GM21367 (cell line): Measurements from ENCODE around the gene AFTPH.

Source experiments
- ATAC-seq: cut with Tn5 transposase; IDR thresholded peaks from one replicate; pipeline ENCODE4 v1.9.1; 2021; ENCODE audit not compliant: unreplicated experiment

AFTPH gene

GRCh38 chr2:64608867-64609226, 84.7 kb downstream of the AFTPH start:
- ATAC-seq, result no peak

GRCh38 chr2:64609227-64609941, 85.3 kb downstream of the AFTPH start:
- peak; percentile 35 for ATAC-seq

DNA sequence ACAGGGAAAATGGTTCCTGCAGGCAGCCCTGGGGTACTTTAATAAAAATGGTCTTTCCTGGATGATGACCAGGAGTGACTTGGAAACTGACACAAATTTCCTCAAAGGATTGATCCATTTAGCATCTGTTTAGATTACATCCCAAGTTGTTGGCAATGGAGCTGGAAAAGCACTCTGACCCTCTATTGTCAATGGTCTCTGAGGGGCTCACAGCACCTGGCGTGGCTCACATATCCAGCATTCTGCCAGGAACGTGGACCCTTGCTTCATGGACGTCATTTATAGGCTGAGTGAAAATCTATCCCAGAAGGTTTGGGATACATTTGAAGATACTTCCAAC, 85.8 kb downstream of the AFTPH start:
- ATAC-seq, result no peak

- ATAC-seq, result no peak
Observed at GRCh38 chr2:64610316-64610855, 86.3 kb downstream of the AFTPH start.

DNA sequence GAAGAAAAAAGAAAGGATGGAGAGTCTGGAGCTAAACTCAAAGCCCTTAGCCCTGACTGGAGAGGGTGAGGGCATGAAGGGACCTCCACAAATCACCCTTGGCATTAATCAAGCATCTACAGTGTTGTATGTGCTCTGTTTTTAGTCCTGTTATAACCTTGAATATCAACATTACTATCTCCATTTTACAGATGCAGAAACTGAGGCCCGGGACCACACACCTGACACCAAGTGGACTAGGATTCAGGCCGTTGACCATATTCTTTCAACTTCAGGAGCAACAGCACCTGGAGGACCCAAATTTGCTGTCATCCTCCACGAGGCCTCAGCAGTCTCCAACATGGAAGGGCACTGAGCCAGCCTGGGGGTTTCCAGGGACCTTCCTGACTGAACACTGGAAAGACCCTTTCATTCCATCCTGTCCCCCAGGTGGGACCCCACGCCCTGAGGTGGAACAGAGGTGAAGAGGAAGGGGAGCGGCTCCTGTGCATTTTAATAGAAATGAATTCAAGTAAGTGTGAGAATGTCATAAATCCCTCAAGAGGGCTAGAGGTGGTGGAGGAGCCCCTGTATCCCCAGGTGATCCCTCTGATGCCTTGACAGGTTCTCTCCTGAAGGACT, 88.6 kb downstream of the AFTPH start:
- ATAC-seq, result no peak

DNA sequence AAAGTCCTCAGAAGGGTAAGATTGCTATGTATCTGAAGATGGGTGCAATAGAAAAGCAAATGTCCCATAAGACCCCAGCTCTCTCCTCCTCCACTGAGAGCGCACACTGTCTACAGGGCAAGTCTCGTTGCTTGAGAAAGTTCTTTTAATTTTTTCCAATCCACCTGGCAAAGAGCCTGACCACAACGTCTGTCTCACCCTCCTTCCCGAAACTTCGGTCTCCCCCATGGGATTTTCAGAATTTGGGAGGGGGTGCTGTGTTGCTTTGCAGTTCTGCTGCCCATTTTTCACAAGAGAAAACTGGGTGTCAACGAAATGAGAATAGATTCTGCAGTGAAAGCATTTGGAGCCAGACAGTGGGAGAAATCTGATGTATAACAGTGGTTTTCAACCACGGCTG, 89.1 kb downstream of the AFTPH start:
- ATAC-seq, result no peak

GRCh38 chr2:64615192-64615763, 91.2 kb downstream of the AFTPH start:
- ATAC-seq, result no peak

GRCh38 chr2:64615844-64616536, 91.9 kb downstream of the AFTPH start:
- ATAC-seq, result no peak

GRCh38 chr2:64617631-64618151, 93.6 kb downstream of the AFTPH start:
- ATAC-seq, result no peak

GRCh38 chr2:64620661-64621060, 96.5 kb downstream of the AFTPH start:
- ATAC-seq, result no peak

DNA sequence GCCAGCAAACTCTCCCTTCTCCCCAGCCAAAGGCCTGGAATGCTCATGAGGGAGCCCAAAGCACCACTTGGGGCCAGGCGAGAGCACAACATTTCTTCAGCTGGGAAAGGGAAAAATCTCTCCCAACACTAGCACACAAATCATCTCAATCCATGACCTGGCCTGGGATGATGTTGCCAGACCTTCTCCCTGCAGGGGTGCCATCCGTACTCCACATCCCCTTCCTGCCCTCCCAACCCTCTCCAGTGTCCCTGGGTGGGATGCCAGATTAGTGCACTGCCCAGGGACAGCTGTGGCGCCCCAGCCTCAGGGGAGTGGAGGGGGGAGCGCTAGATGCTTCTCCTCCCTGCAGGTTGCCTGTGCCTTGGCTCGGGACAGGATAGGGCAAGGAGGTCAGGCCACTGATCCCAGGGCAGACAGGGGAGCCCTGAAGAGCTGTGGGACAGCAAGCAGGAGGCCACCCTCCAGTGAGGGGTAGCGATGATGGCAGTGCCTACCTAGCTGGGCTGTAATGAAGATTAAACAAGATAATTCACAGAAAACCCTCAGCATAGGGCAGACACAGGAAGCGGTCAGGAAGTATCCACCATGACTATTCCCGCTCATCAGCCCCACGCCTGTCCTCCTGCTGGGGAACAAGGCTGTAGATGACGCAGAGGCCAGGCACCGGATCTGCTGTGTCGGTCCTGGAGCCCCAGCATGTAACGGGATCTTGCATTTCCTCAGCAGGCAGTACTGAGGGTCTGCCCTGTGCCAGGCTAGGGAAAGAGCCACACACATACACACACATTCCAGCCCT, 98.5 kb downstream of the AFTPH start:
- ATAC-seq, result no peak

DNA sequence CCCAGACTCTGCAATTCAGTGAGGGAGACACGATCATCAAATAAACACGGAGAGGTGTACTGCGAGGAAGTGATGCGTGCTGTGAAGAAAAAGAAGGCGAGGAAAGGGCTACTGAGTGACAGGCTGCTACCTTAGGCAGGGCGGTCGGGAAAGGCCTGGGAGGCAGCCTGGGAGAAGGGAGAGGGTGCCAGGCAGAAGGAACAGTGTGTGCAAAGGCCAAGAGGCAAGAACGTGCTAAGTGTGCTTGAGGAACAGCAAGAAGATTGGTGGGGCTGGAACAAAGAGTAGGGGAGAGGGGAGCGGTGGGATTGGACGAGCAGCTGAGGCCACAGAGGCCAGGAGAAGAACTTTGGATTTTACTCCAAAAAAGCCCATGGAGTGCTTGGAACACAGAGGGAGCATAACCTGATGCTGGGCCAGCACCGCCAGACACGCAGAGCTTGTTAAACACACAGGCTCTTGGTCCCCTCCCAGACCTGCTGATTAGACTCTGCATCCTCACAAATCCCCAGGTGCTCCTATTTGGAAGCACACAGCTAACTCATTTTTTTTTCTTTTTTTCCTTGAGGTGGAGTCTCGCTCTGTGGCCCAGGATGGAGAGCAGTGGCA, 99.2 kb downstream of the AFTPH start:
- no peak for ATAC-seq

GRCh38 chr2:64624108-64624610, 100.0 kb downstream of the AFTPH start:
- no peak for ATAC-seq

DNA sequence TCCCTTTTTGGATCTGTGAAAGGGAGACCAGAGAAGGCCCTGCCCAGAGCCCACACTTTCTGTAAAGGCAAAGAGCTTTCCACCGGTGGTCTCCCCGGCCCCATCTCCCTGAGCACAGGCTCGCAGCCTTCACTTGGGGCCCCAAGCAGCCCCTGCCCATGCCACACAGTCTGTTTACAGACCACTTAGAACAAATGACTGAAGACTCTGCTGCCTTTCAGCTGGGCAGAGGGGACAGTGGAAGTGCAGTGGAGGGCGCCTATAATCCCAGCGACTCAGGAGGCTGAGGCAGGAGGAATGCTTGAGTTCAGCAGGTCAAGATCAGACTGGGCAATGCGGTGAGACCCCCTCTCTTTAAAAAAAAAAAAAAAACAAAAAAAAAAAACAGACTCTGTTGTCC, 100.7 kb downstream of the AFTPH start:
- no peak for ATAC-seq

GRCh38 chr2:64625299-64626145, 101.4 kb downstream of the AFTPH start:
- no peak for ATAC-seq

DNA sequence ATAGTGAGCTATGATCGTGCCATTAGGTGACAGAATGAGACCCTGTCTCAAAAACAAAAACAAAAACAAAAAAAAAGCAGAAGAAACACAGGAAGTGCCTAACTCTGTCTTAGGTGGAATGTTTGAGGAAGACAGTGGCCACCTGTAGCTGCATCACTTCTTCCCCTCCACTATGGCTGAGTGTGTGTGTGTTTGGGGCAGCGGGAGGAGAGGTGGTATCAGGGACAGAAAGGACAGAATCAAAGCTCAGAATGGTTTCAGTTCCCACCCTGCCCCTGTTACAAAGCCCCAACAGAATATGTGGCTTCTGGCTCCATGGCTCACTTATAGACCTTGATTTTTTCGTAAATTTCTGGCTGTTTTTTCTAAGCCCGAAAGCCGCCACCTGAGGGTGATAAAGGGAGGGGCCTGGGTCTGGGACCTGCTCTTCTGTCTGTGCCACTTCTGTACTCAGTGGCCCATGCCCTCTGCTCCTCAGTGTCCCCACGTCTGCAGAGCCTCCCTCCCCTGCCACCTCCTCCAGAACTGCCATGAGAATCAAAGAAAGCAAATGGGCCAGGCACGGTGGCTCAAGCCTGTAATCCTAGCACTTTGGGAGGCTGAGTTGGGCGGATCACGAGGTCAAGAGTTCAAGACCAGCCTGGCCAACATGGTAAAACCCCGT, 102.2 kb downstream of the AFTPH start:
- no peak for ATAC-seq

DNA sequence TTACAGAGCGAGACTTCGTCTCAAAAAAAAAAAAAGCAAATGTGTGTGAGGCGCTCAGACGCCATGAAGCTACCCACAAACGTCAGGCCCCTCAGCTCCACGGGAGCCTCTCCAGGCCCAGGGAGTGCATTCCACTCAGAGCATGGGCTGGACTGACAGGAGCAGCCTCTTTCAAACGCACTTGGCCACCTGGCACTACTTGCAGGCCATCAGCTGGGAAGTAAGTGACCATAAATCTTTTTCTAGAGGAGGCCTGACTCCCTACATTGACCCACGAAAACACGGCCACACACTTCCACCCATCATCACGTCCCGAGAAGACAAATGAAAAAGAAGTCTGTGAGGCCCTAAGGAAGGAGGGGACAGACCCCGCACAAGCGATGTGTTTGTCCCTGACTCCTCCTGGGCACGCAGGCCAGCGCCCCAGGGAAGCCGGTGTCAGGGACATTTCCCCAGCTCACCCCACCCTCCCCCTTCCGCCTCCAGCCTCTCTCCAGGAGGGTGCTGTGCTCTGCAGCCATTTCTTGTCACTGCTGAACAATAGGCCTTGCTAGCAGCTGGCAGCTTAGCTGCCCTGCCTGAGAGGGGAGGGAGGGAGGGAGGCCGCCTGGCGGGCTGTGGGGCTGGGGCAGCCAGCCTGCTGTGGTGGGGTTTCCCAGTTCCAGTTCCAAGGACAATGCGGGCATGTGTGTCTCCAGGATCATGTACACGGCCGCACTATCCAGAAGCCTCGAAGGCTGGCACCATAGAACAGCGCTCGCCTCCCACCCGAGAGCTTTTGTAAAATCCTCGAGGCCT, 103.0 kb downstream of the AFTPH start:
- no peak for ATAC-seq
